Chondrocyte (in vitro differentiated cells): ENCODE measurements around the gene SLC2A10. TPM values are rescaled to one million over a fixed set of nuclear protein-coding genes. Genes with fewer than 3 reads are reported as not detected.

ENCODE experiments used
- DNase-seq: peaks from one replicate; pipeline ENCODE4 v3.0.0; 2021; ENCODE audit warnings: mixed read lengths, low spot score
- H3K27ac Mint-ChIP-seq: one replicate; pipeline ENCODE4 v1.8.0; 2021; ENCODE audit warnings: mild to moderate bottlenecking, moderate library complexity, mixed read lengths; ENCODE audit not compliant: unreplicated experiment
- H3K27me3 Mint-ChIP-seq: 2 replicates; pipeline ENCODE4 v1.8.0; 2021; ENCODE audit warnings: low read depth, mixed read lengths
- H3K36me3 Mint-ChIP-seq: 2 replicates; pipeline ENCODE4 v1.8.0; 2021; ENCODE audit warnings: low read depth, mixed read lengths
- H3K4me1 Mint-ChIP-seq: 2 replicates; pipeline ENCODE4 v1.8.0; 2021; ENCODE audit warnings: low read depth, mild to moderate bottlenecking, mixed read lengths
- H3K4me3 Mint-ChIP-seq: one replicate; pipeline ENCODE4 v1.8.0; 2021; ENCODE audit warnings: mild to moderate bottlenecking, moderate library complexity, mixed read lengths; ENCODE audit not compliant: unreplicated experiment
- H3K9me3 Mint-ChIP-seq: 2 replicates; pipeline ENCODE4 v1.8.0; 2021; ENCODE audit warnings: low read depth, mixed read lengths
- total RNA-seq: library from RNA; stranded (reverse); gene quantifications from 3 replicates; pipeline ENCODE4 v1.2.1, GENCODE V29; 2021
- TF ChIP-seq, protein P1 (sequence below): fragments of 200-600 bp; sonication (generic); IDR thresholded peaks from 2 replicates; pipeline ENCODE4 v1.5.0; 2021; ENCODE audit warnings: antibody characterized with exemption, mild to moderate bottlenecking, moderate library complexity

The SLC2A10 gene
- total RNA-seq, 1 donor from 2014 or later = 39.6 TPM

DNA sequence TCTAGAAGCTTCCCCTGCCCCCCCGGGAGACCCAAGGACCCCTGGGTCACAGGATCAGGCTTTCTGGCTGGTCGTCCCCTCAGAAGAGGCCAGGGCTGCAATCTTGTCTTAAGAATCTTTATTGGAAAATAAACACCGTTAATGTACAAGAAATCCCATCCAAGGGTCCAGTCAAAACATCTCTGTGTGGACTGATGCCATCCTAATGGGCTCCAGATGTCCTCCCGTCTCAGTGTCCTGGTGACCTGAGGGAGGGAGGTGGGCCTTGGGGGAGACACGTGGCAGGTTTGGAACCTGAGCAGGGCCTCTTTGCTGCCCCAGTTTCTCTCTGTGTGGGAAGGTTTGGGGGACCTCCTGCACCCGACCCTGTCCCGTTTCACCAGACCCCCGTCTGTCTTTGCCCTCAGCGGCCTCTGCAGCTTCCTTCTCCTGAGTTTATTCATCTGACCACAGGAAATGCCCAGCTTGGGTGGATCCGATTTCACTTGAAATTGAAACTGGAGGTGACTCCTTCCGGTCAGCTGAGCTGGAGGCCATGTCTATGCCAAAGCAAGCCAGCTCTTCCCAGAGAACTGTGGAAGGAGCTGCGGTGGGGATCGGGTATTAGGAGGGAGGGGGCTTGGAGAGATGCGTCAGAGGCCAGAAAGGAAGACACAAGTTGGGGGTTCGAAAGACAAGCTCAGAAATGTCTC lies 75.1 kb downstream of the SLC2A10 start:
- TF ChIP-seq, protein P1, sequence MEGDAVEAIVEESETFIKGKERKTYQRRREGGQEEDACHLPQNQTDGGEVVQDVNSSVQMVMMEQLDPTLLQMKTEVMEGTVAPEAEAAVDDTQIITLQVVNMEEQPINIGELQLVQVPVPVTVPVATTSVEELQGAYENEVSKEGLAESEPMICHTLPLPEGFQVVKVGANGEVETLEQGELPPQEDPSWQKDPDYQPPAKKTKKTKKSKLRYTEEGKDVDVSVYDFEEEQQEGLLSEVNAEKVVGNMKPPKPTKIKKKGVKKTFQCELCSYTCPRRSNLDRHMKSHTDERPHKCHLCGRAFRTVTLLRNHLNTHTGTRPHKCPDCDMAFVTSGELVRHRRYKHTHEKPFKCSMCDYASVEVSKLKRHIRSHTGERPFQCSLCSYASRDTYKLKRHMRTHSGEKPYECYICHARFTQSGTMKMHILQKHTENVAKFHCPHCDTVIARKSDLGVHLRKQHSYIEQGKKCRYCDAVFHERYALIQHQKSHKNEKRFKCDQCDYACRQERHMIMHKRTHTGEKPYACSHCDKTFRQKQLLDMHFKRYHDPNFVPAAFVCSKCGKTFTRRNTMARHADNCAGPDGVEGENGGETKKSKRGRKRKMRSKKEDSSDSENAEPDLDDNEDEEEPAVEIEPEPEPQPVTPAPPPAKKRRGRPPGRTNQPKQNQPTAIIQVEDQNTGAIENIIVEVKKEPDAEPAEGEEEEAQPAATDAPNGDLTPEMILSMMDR = no peak

More for the DNA sequence above, 75.1 kb downstream of the SLC2A10 start:
- Mint-ChIP-seq H3K27me3 (peaks cover 3% of the 10 kb centered on the region), H3K9me3 (peaks cover 2% of the 10 kb centered on the region), H3K4me3 (no peak overlapping the region), H3K4me1 (peaks cover 11% of the 10 kb centered on the region), H3K27ac (no peak overlapping the region), H3K36me3 (no peaks in the 10 kb centered on the region)
- DNase-seq = no peak

Other genes starting within 250 kb of the SLC2A10 start
- 4.7 to 6.6 TPM (median 4.8 TPM) in 3 replicates for gene ZNF334, start 196.1 kb upstream of the SLC2A10 start, total RNA-seq
- gene OCSTAMP, start 159.0 kb upstream of the SLC2A10 start, total RNA-seq = not detected in 3 replicates
- 2.5 to 2.8 TPM (median 2.8 TPM) in 3 replicates for gene SLC13A3, start 58.2 kb upstream of the SLC2A10 start, total RNA-seq
- 12.0 to 13.3 TPM (median 12.1 TPM) in 3 replicates for gene TP53RK, start 20.2 kb upstream of the SLC2A10 start, total RNA-seq
- gene EYA2, start 185.2 kb downstream of the SLC2A10 start, total RNA-seq = 0.23 to 0.32 TPM in 2 of 3 replicates, not detected in the other